Smooth muscle cell (in vitro differentiated cells): ENCODE data around the gene GRK5. TPM values are rescaled to one million over a fixed set of nuclear protein-coding genes. Genes with fewer than 3 reads are reported as not detected.

Experiments
- DNase-seq: peaks from one replicate; lab custom pipeline; 2025; ENCODE audit not compliant: unreplicated experiment; lab: John Stamatoyannopoulos, UW
- H2AFZ ChIP-seq: fragments of 200-600 bp; sonication (generic); 2 replicates; pipeline ENCODE4 v1.6.0; 2016; ENCODE audit warnings: antibody characterized with exemption, low read depth, mild to moderate bottlenecking
- H3F3A ChIP-seq: fragments of 200-600 bp; sonication (generic); 2 replicates; pipeline ENCODE4 v1.6.0; 2017; ENCODE audit warnings: antibody characterized with exemption, low read depth
- H3K27ac ChIP-seq: fragments of 200-600 bp; sonication (generic); 2 replicates; pipeline ENCODE4 v1.5.1; 2016; ENCODE audit warnings: low read depth, mild to moderate bottlenecking
- H3K27me3 ChIP-seq: fragments of 200-600 bp; sonication (generic); 2 replicates; pipeline ENCODE4 v1.6.1; 2016; ENCODE audit warnings: low read depth, mild to moderate bottlenecking
- H3K36me3 ChIP-seq: fragments of 200-600 bp; sonication (generic); 2 replicates; pipeline ENCODE4 v1.5.1; 2016; ENCODE audit warnings: low read depth
- H3K4me1 ChIP-seq: fragments of 200-600 bp; sonication (generic); 2 replicates; pipeline ENCODE4 v1.5.1; 2016; ENCODE audit warnings: low read depth
- H3K4me2 ChIP-seq: fragments of 200-600 bp; sonication (generic); 2 replicates; pipeline ENCODE4 v1.6.0; 2016; ENCODE audit warnings: mild to moderate bottlenecking
- H3K4me3 ChIP-seq: fragments of 200-600 bp; sonication (generic); 2 replicates; pipeline ENCODE4 v1.5.1; 2016; ENCODE audit warnings: mild to moderate bottlenecking
- H3K79me2 ChIP-seq: fragments of 200-600 bp; sonication (generic); 2 replicates; pipeline ENCODE4 v1.6.0; 2016; ENCODE audit warnings: low read depth, mild to moderate bottlenecking
- H3K9ac ChIP-seq: fragments of 200-600 bp; sonication (generic); 2 replicates; pipeline ENCODE4 v1.6.0; 2016; ENCODE audit warnings: low read depth
- H3K9me3 ChIP-seq: fragments of 200-600 bp; sonication (generic); replicated peaks from 2 replicates; pipeline ENCODE4 v1.5.1; 2016; ENCODE audit warnings: low read depth
- H4K20me1 ChIP-seq: fragments of 200-600 bp; sonication (generic); 2 replicates; pipeline ENCODE4 v1.6.0; 2016; ENCODE audit warnings: low read depth
- WGBS: methylation state at CpG from one replicate; pipeline ENCODE4 v1.1.7; 2016; ENCODE audit warnings: low lambda C conversion rate; 5-methylcytosine and 5-hydroxymethylcytosine counted together
- polyA plus RNA-seq: library from polyadenylated mRNA; unstranded; fragments of >200 nt; fragmentation: Nextera tagmentation; extraction: Ambion mirVana; gene quantifications from 2 replicates; pipeline ENCODE4 v1.2.1, GENCODE V29; 2016
- total RNA-seq: library from RNA; depleted of rRNA; stranded (reverse); fragments of >200 nt; gene quantifications from 2 replicates; pipeline ENCODE4 v1.2.3, GENCODE V29; 2014
- TF ChIP-seq, protein P1 (sequence below): fragments of 200-600 bp; sonication (generic); IDR thresholded peaks from 2 replicates; pipeline ENCODE4 v1.5.1; 2017; ENCODE audit warnings: borderline replicate concordance, mild to moderate bottlenecking, antibody characterized with exemption; ENCODE audit not compliant: insufficient read depth, poor library complexity, severe bottlenecking

GRK5 gene
- total and polyA plus RNA-seq, 2 experiments from 2014 or later: 4.4 to 5.2 TPM

DNA sequence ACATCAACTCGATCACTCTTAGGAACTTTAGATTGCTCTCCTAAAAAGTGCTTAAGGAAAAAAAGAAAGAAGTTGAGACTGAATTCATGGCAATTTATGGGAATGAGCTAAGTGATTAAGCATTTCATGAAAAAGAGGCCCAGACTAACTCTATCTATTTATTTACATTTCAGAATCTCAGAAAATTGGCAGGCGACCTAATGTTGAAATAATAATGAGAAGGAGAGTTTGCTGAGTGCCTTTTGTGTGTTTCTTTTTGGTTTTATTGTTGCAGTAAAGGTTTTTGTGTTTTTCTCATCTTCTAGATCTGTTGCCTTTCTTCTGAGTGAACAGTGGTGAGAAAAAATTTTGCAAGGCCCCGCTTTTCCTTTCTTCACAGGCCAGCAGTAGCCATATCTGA, 3.8 kb downstream of the GRK5 start:
- H3K36me3 ChIP-seq: no peaks in the 10 kb centered on the region
- WGBS: 55% methylated on average over 3 of the region's 3 CpGs
- no peak for DNase-seq

DNA sequence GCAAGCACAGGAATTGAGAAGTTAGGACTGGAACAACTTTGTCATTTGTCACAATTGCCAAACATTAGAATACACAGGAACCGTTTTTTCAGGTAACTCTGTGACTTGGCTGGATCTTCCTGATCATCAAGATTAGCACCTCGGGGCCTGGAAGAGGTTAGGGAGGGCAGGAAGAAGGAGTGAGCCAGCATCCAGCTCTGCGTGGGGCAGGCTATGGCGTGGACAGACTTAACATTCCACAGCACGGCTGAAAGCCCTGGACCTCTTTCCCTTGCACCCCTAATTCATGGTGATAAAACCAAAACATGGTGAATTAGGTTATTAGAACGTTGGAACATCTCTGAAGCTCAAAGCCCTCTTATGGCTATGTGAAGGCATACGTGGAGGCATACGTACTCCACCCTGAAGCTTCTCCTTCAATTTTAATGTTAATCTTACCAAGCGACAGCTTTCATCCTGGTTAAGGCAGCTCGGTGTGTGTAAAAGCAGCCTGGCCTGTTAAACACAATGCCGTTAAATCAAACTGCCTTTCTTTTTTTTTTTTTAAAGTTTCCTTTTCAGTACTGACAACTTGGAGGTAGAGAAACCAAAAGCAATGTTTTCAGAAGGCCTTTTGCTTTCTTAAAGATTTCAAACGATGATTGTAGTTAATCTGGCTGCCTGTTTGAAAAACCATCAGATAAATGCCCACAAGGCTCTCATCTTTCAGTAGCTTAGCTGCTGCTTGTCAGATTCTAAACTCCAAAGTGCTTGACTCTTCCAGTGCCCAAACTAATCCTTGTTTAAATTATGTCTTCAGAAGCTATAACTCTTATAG, 4.5 kb downstream of the GRK5 start:
- Histone ChIP-seq H3K27me3 (no peaks in the 10 kb centered on the region), H3K9ac (peak overlapping the region; percentile 56), H3K36me3 (no peaks in the 10 kb centered on the region), H2AFZ (peak overlapping the region; percentile 80), H3K4me2 (peak overlapping the region; percentile 83), H3K27ac (peak overlapping the region; percentile 80), H3K9me3 (no peaks in the 10 kb centered on the region), H3F3A (peaks cover 5% of the 10 kb centered on the region), H3K4me3 (peak overlapping the region; percentile 39), H3K4me1 (peaks cover 41% of the 10 kb centered on the region), H4K20me1 (no peaks in the 10 kb centered on the region), H3K79me2 (peaks cover 43% of the 10 kb centered on the region)
- no peak for DNase-seq
- TF ChIP-seq, protein P1, sequence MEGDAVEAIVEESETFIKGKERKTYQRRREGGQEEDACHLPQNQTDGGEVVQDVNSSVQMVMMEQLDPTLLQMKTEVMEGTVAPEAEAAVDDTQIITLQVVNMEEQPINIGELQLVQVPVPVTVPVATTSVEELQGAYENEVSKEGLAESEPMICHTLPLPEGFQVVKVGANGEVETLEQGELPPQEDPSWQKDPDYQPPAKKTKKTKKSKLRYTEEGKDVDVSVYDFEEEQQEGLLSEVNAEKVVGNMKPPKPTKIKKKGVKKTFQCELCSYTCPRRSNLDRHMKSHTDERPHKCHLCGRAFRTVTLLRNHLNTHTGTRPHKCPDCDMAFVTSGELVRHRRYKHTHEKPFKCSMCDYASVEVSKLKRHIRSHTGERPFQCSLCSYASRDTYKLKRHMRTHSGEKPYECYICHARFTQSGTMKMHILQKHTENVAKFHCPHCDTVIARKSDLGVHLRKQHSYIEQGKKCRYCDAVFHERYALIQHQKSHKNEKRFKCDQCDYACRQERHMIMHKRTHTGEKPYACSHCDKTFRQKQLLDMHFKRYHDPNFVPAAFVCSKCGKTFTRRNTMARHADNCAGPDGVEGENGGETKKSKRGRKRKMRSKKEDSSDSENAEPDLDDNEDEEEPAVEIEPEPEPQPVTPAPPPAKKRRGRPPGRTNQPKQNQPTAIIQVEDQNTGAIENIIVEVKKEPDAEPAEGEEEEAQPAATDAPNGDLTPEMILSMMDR: no peak
- 9% methylated on average over 12 of the region's 12 CpGs for WGBS

More for the DNA sequence above, 3.8 kb downstream of the GRK5 start:
- Histone ChIP-seq H3K27ac (peak overlapping the region; percentile 80), H3K9ac (peak overlapping the region; percentile 56), H3K79me2 (peaks cover 37% of the 10 kb centered on the region), H3F3A (peaks cover 7% of the 10 kb centered on the region), H2AFZ (peak overlapping the region; percentile 80), H3K4me3 (peak overlapping the region; percentile 39), H3K4me2 (peak overlapping the region; percentile 83), H4K20me1 (no peaks in the 10 kb centered on the region), H3K9me3 (no peaks in the 10 kb centered on the region), H3K4me1 (peaks cover 43% of the 10 kb centered on the region), H3K27me3 (no peaks in the 10 kb centered on the region)
- TF ChIP-seq, protein P1: no peak

DNA sequence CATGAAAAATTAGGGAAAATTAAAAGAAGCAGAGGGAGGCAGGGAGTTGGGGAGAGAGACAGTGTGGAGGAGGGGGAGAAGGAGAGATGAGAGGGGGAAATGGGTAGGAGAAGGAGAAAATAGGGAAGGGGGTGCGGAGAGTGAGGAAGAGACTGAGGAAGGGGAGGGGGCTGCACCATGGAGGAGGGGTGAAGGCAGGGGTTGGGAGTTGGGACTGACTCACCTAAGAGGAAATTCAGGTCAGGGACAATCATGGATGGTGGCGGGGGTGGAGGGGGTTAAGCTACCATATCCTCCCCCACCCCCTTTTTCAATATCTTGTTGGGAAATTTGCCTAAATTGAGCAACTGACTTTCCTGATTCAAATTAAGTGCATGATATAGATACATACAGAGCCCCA, 8.0 kb downstream of the GRK5 start:
- no peaks in the 10 kb centered on the region for H3K27me3 ChIP-seq
- peaks cover 5% of the 10 kb centered on the region for H3F3A ChIP-seq
- no peak overlapping the region for H3K27ac ChIP-seq
- H3K4me3 ChIP-seq: no peak overlapping the region
- no peaks in the 10 kb centered on the region for H4K20me1 ChIP-seq
- H3K9ac ChIP-seq: no peak overlapping the region
- H2AFZ ChIP-seq: no peak overlapping the region
- H3K4me1 ChIP-seq: peaks cover 23% of the 10 kb centered on the region
- H3K9me3 ChIP-seq: no peaks in the 10 kb centered on the region
- peaks cover 50% of the 10 kb centered on the region for H3K79me2 ChIP-seq
- no peak for DNase-seq
- 89% methylated on average over 1 of the region's 2 CpGs for WGBS
- no peak overlapping the region for H3K4me2 ChIP-seq
- TF ChIP-seq, protein P1: no peak
- no peaks in the 10 kb centered on the region for H3K36me3 ChIP-seq
